ENCODE data around the gene ENGASE. TPM values are rescaled to one million over a fixed set of nuclear protein-coding genes. Genes with fewer than 3 reads are reported as not detected.
A peak's percentile ranks its signal among the peaks of the same experiment; 100 is the strongest.

Gene ENGASE
- total and polyA plus RNA-seq, 9 of the 15 experiments (the other 6 are each of a cell fraction or from before 2014, with no cell fraction given), result 0.06 to 45.5 (median 13.9) TPM

GRCh38 chr17:79046197-79046915 is 28.3 kb upstream of the ENGASE start:
- H3K27ac ChIP-seq (ENCODE audit: extremely low read depth, low read depth, low read length), result no peak overlapping the region
- in situ Hi-C loops (cut with MboI) (no loop called here), intact Hi-C loops (cut with micrococcal nuclease) (loop anchor here (5.0 kb wide), 1 partner anchor 36 kb away; no protein-coding TSS in a partner anchor)
- no peaks in the 10 kb centered on the region for H3K79me2 ChIP-seq (ENCODE audit: control insufficient read depth, insufficient read depth, low read length)
- no peak overlapping the region for H3K4me2 ChIP-seq (ENCODE audit: insufficient read depth, low read length)
- H3K9me3 ChIP-seq (replicated peaks; ENCODE audit: control insufficient read depth, insufficient read depth, low read depth, low read length), result no peaks in the 10 kb centered on the region; the same call in 1 of the 2 replicates
- no peak overlapping the region for H3K9ac ChIP-seq (ENCODE audit: insufficient read depth in 1 of 2, low read depth in 2 of 2, low read length in 2 of 2)
- no peak overlapping the region for H3K4me3 ChIP-seq
- FAIRE-seq, result no peak
- no peaks in the 10 kb centered on the region for H3K9me1 ChIP-seq (ENCODE audit: control insufficient read depth, insufficient read depth, low read length)
- TF ChIP-seq EZH2 (IDR thresholded peaks at IDR 0.05; ENCODE audit: borderline replicate concordance, low read depth, low read length), result peak; percentile 89; the same call in 1 of the 2 replicates
- TF ChIP-seq KDM2B (CRISPR knock-in tag; IDR thresholded peaks at IDR 0.05), result no peak
- 0 out of 2 replicates have a peak, but pooled peaks have one; percentile 0 for TF ChIP-seq MAX (CRISPR knock-in tag; IDR thresholded peaks at IDR 0.05)
- H2AFZ ChIP-seq (ENCODE audit: low read depth, low read length), result no peak overlapping the region
- BruUV-seq (replicated peaks), result no TSS peak
- H3K27me3 ChIP-seq (ENCODE audit: control insufficient read depth in 2 of 2, insufficient read depth in 2 of 2, low read length in 2 of 2), result peaks cover 34 to 87% of the 10 kb centered on the region in 2 experiments; a peak in 4 of 5 replicates
- ChIA-PET CTCF (ENCODE audit: low intra/inter-chr PET ratio) (interaction anchor here (0.5 to 1.6 kb wide), 4 partner anchors 27 to 343 kb away, joined by 3 to 8 read pairs (median 6); no protein-coding TSS in a partner anchor), POLR2A (interaction anchor here (0.6 to 0.8 kb wide), 2 partner anchors 43 to 61 kb away, joined by 3 read pairs; no protein-coding TSS in a partner anchor)
- WGBS (ENCODE audit: insufficient coverage, low coverage, missing lambda C conversion rate), result 10% methylated on average over 25 of the region's 25 CpGs
- ATAC-seq, result no peak
- DNase-seq (ENCODE audit: extremely low read depth in 1 of 4, low spot score in 3 of 4), result no peak
- H3K36me3 ChIP-seq (ENCODE audit: control insufficient read depth, insufficient read depth, low read length), result no peaks in the 10 kb centered on the region
- peaks cover 15% of the 10 kb centered on the region; the same call in 1 of the 2 replicates for H4K20me1 ChIP-seq (replicated peaks; ENCODE audit: control insufficient read depth, insufficient read depth, low read length)
- peaks cover 0 to 17% of the 10 kb centered on the region in 2 experiments; a peak in 2 of 5 replicates for H3K4me1 ChIP-seq (replicated peaks in 1 of 2; ENCODE audit: control insufficient read depth in 2 of 2, insufficient read depth in 2 of 2, low read length in 2 of 2)
